HG03457 (cell line): Measurements from ENCODE around the gene LRRTM4.
"Not testable (repeated sequence)": the region's sequence is repeated elsewhere in the genome, so short reads cannot be mapped to it uniquely, and the experiment has no call there.

Experiments
- ATAC-seq: cut with Tn5 transposase; IDR thresholded peaks from one replicate; pipeline ENCODE4 v1.9.1; 2021; ENCODE audit warnings: moderate number of reproducible peaks; ENCODE audit not compliant: unreplicated experiment

Gene LRRTM4

GRCh38 chr2:77190721-77191346 is 331.3 kb downstream of the LRRTM4 start:
- ATAC-seq: no peak

- no peak for ATAC-seq
These were observed 337.1 kb downstream of the LRRTM4 start for GRCh38 chr2:77185052-77185451.

- ATAC-seq: no peak
These were observed 342.9 kb downstream of the LRRTM4 start for GRCh38 chr2:77179297-77179696.

DNA sequence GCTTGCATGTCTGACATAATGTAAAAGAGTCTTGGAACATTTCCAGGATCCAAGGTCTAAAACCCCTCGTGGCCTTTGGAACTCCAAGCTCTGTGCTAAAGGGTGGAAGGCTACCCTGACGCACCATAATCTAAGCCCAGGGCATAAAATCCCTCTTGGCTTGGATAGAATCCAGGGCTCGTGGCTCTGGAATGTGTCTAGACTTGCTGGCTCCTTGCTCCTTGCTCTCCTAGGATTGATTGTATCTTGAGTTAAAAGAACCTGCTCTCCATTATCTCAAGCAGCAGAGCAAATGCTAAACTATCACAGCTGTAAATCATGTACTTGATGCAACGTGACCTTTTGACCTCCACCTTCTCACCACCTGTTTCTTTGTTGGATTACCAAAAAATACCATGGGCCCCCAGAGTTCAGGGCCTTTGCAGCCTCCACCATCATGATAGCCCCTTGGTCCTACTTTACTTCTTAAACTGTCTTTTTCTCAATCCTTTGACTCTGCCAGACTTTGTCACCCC is 346.9 kb downstream of the LRRTM4 start:
- not testable (repeated sequence) for ATAC-seq

GRCh38 chr2:77169426-77169825 is 352.8 kb downstream of the LRRTM4 start:
- ATAC-seq: no peak

DNA sequence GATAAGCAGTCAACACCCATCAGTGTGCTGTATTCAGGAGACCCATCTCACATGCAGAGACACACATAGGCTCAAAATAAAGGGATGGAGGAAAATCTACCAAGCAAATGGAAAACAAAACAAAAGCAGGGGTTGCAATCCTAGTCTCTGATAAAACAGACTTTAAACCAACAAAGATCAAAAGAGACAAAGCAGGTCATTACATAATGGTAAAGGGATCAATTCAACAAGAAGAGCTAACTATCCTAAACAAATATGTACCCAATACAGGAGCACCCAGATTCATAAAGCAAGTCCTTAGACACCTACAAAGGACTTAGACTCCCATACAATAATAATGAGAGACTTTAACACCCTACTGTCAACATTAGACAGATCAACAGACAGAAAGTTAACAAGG is 358.2 kb downstream of the LRRTM4 start:
- ATAC-seq: not testable (repeated sequence)

DNA sequence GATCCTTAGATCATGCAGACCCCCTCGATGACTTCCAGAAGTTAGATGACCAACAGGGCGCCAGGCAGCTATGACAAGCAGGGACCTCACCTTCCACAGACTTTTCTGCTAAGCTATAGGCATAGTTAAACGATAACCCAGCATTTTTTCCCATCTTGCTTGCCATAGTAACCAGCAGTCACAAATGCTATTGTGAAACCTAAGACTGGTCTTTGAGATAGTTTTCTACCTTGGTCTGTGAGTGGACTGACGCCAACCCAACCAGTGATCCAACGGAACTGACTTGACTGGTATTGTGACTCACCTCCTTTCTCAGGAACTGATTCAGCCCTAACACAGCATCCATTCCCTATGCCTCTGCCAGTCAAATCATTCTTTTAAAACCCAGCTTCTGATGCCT is 361.2 kb downstream of the LRRTM4 start:
- no peak for ATAC-seq

GRCh38 chr2:77156599-77156998 is 365.6 kb downstream of the LRRTM4 start:
- no peak for ATAC-seq

- no peak for ATAC-seq
These were observed 366.7 kb downstream of the LRRTM4 start for GRCh38 chr2:77155511-77155910.

GRCh38 chr2:77149565-77149964 is 372.6 kb downstream of the LRRTM4 start:
- no peak for ATAC-seq

DNA sequence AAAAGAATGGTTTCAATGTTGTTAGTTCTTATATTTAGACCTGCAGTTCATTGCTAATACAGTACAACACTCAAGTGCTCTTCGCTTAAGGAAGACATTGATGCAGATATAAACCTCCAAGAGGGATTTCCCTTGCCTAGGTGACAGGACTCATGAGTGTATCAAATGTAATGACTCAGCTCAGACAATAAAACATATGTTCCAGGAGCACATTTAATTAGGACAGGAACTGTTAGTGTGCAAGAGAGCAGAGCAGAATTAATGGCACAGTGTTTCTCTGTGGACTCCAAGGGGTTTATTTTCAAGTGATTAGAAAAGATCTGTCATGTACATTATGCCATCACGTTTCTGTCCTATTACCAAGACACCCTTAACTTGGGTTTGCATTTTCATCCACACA is 375.0 kb downstream of the LRRTM4 start:
- no peak for ATAC-seq

DNA sequence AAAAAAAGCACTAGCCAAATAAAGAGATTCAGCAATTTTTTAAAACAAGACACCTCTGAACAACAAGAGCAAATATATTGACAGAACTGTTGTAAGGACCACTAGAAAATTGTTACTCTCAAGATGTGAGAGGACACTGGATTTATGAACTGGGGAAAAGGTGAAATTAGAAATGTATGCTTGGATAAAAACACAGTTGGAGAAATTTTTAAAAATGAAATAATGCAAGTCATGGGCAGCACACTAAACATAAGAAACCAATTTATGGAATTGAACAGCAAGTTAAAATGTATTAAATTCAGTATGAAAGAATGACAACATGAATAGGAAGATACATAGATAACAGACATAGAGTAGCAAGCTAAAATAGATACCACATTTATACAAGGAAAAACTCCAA is 377.4 kb downstream of the LRRTM4 start:
- ATAC-seq: no peak

- no peak for ATAC-seq
These were observed 380.0 kb downstream of the LRRTM4 start for GRCh38 chr2:77142141-77142540.

DNA sequence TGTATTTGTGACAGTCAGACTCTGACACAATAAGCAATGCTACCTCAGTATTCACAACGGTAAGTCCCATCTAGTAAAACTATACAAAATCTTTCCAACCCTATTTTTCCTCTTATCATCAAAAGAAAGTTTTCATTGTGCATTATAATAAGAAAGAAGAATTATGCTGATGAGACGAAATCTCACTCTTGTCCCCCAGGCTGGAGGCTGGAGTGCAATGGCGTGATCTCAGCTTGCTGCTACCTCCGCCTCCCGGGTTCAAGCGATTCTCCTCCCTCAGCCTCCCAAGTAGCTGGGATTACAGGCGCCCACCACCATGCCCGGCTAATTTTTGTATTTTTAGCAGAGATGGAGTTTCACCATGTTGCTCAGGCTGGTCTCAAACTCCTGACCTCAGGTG is 393.7 kb downstream of the LRRTM4 start:
- ATAC-seq: not testable (repeated sequence)

- ATAC-seq: no peak
These were observed 394.8 kb downstream of the LRRTM4 start for GRCh38 chr2:77127345-77127744.

DNA sequence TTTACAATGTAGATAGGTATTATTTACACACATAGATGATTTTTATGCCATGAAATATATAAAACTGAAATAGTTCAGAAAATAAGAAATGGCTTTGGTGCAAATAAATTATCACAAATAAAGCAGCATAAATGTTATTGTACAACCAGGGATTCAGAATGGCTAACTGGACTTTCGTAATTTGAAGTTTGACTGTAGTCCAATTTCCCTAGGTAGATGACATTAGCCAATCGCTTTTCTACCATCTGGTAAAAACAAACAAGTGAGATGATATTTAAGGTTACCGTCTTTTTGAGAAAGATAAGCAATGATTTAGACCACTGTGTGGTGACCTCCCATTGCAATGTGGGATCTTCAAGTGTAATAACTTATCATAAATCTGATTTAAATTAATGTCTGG is 400.7 kb downstream of the LRRTM4 start:
- ATAC-seq: no peak

- ATAC-seq: no peak
These were observed 402.8 kb downstream of the LRRTM4 start for GRCh38 chr2:77119333-77119732.

DNA sequence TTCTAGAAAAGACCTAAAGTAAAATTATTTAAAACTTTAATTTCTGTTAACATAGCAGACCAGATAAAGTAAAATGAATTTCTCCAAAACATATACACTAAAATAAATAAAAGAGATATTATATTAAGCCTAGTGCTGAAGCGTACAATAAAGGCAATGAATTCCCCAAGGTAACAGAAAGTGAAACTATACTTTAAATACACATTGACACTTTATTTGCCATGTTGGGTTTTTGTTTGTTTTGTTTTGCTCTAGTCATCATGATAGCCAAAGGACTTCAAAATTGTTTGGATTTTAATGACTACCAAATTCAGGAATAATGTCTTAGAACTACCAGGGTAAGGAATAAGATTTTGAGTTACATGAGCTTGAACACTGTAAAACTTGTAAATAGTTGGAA is 413.3 kb downstream of the LRRTM4 start:
- no peak for ATAC-seq

- ATAC-seq: no peak
These were observed 417.2 kb downstream of the LRRTM4 start for GRCh38 chr2:77105008-77105407.

- ATAC-seq: no peak
These were observed 417.6 kb downstream of the LRRTM4 start for GRCh38 chr2:77104554-77104953.

- no peak for ATAC-seq
These were observed 419.2 kb downstream of the LRRTM4 start for GRCh38 chr2:77102927-77103326.

DNA sequence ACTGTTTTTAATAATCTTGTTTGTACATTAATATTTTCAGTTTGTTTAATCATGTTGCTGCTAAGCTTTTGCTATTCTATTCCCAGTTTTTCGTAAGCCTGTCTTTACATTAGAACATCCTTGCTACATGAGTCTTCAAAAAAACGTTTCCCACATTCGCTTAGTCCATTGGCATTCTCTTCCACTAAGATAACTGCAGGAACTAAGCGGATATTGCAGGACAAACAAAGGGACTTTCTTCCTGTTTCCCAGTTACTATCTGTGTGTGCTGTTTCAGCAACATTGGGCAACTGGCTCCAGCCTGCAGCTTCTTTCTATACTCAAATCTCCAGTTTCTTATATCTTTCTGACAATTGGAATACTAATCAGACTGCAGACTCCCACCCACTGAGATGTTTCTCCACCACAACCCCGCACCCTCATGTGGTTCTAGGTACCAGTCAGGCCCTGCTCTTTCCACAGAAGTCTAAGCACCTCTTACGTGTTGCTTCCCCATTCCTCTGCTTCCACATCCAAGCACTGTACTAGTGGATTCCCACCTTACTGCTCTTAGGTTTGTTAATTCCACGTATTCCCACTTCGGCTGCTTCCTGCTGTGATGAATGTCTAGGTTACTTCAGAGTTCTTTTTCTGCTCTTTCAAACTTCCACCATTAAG is 420.3 kb downstream of the LRRTM4 start:
- ATAC-seq: no peak

DNA sequence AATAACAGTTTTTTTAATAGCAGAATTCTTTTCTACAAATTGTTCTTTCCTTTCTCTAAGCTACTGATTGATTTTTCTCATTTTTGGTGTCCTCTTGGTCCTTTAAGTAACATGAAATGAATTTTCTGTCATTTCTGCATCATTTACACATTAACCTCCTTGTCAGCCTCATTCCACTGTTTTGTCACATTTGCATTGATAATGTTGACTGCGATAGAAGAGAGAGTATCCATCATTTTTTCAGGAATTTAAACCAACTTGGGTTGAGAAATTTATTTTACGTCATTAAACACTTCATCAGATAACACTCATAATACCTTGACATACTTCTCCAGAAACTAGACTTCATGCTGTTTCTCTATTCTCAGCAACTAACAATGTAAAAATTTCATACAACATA is 422.2 kb downstream of the LRRTM4 start:
- ATAC-seq: no peak
